DND-41 (cell line): ENCODE results near the gene EXOG.

Experiments
- CTCF ChIP-seq: IDR thresholded peaks from 2 replicates; pipeline ENCODE4 v1.5.1; 2012; ENCODE audit warnings: borderline replicate concordance, low read length, moderate library complexity, mild to moderate bottlenecking; ENCODE audit not compliant: poor library complexity, severe bottlenecking; ENCODE audit errors: extremely low read depth
- EZH2 ChIP-seq: IDR thresholded peaks from 3 replicates; pipeline ENCODE4 v1.6.1; 2012; ENCODE audit warnings: borderline replicate concordance, low read depth, mild to moderate bottlenecking, moderate library complexity, low read length, inconsistent platforms; ENCODE audit not compliant: severe bottlenecking

DNA sequence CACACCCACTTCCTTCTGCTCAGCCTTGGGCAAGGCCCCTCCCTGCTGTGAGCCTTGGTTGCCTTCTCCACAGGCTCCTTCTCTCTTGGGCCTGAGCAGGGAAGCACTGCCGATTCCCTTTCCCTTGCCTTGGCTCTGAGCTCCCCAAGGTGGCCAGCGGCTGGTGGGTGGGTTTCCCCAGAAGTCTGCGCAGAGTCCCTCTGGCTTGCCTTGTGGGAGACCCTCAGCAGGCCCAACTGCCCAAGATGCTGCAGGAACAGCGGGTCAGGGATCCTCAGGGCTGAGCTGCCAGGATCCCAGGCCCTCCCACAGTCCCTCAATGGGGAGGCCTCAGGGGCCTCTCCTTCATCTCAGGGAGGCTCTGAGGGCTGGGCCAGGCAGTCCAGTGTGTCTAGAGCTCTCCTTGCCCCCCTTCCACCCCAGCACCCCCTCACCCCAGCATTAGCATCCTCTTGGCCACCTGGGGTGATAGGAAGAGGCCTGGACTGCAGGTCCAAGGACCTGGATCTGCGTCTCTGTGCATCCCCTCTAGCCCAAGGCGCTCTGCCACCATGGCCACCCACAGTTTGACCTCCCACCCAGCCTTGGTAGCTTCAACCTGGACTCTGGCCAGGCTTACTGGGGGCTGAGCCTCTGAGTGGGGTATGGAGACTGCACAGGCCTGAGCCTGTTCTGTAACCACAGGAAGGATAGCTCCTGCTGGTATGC is 68.6 kb downstream of the EXOG start:
- TF ChIP-seq CTCF (no peak), EZH2 (no peak)
